ENCODE measurements around the gene RNU6-9.

DNA sequence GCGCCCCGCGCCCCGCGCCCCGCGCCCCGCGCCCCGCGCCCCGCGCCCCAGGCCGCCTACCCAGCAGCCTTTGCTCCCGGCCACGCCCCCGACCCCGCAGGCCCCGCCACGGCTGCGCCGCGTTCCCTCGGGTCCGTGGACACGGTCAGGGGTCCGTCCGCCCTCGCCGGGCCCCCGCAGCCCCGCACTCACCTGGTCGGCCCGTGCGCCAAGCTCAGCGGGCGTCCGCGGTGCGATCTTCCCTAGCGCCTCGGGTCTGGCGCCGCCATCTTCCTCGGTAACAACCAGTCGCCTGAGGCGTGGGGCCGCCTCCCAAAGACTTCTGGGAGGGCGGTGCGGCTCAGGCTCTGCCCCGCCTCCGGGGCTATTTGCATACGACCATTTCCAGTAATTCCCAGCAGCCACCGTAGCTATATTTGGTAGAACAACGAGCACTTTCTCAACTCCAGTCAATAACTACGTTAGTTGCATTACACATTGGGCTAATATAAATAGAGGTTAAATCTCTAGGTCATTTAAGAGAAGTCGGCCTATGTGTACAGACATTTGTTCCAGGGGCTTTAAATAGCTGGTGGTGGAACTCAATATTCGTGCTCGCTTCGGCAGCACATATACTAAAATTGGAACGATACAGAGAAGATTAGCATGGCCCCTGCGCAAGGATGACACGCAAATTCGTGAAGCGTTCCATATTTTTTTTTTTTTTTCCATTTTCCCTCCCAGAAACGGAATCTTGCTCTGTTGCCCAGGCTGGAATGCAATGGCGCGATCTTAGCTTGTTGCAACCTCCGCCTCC, at the start of gene RNU6-9, which contains the start of gene MED16:
- TF ChIP-seq, protein P1, sequence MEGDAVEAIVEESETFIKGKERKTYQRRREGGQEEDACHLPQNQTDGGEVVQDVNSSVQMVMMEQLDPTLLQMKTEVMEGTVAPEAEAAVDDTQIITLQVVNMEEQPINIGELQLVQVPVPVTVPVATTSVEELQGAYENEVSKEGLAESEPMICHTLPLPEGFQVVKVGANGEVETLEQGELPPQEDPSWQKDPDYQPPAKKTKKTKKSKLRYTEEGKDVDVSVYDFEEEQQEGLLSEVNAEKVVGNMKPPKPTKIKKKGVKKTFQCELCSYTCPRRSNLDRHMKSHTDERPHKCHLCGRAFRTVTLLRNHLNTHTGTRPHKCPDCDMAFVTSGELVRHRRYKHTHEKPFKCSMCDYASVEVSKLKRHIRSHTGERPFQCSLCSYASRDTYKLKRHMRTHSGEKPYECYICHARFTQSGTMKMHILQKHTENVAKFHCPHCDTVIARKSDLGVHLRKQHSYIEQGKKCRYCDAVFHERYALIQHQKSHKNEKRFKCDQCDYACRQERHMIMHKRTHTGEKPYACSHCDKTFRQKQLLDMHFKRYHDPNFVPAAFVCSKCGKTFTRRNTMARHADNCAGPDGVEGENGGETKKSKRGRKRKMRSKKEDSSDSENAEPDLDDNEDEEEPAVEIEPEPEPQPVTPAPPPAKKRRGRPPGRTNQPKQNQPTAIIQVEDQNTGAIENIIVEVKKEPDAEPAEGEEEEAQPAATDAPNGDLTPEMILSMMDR (IDR thresholded peaks at IDR 0.05): no peak
- no peak for TF ChIP-seq POLR2A (IDR thresholded peaks at IDR 0.05)
